SK-N-SH treated with all-trans-retinoic acid at 6 μM for 48 hours (cell line): ENCODE results near the gene ACTL6A.

Experiments
- BACH2 ChIP-seq: fragments of 250-450 bp; sonication (Bioruptor Pico); IDR thresholded peaks from 2 replicates; pipeline ENCODE4 v1.9.0; 2021; ENCODE audit warnings: mild to moderate bottlenecking, borderline replicate concordance
- ISL1 ChIP-seq: fragments of 250-450 bp; sonication (Bioruptor Pico); IDR thresholded peaks from 2 replicates; pipeline ENCODE4 v2.1.2; 2022; ENCODE audit warnings: mild to moderate bottlenecking, moderate library complexity
- OSR1 ChIP-seq: fragments of 250-450 bp; sonication (Bioruptor Pico); IDR thresholded peaks from 2 replicates; pipeline ENCODE4 v1.8.0; 2022; ENCODE audit warnings: moderate library complexity, mild to moderate bottlenecking, inconsistent platforms
- ZNF70 ChIP-seq: fragments of 450-650 bp; formaldehyde crosslinking; IDR thresholded peaks from 2 replicates; pipeline ENCODE4 v1.5.0; 2020; ENCODE audit warnings: mild to moderate bottlenecking, moderate library complexity
- TF ChIP-seq, protein P1 (sequence below): fragments of 250-450 bp; sonication (Bioruptor Pico); IDR thresholded peaks from 2 replicates; pipeline ENCODE4 v1.5.1; 2020; ENCODE audit warnings: low read depth, mild to moderate bottlenecking, moderate library complexity
- TF ChIP-seq, protein P2 (sequence below): fragments of 250-450 bp; sonication (Bioruptor Pico); IDR thresholded peaks from 2 replicates; pipeline ENCODE4 v1.8.0; 2020; ENCODE audit warnings: mild to moderate bottlenecking, moderate library complexity, borderline replicate concordance
- TF ChIP-seq, protein P3 (sequence below): fragments of 250-450 bp; sonication (Bioruptor Pico); IDR thresholded peaks from 2 replicates; pipeline ENCODE4 v1.8.0; 2021; ENCODE audit warnings: low read depth, mild to moderate bottlenecking, moderate library complexity, borderline replicate concordance

DNA sequence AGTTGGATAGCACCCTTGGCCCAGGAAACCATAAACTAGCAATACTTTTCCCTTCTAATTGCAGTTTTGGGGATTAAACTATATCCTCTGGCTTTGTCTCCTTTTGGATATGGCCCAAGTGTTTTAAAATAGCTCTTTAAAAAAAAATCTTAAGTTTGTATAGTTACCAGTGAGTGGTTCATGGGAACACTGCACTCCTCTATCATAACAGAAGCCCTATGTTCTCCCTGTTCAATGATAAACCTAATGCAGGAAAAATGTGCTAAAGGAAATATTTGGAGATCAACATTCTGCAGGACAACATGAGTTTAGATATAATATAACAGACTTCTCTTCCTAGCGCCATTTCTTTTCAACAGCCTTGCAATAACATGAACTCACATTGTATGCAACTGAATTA, 28.6 kb downstream of the ACTL6A start:
- TF ChIP-seq ZNF70 = no peak
- TF ChIP-seq, protein P1, sequence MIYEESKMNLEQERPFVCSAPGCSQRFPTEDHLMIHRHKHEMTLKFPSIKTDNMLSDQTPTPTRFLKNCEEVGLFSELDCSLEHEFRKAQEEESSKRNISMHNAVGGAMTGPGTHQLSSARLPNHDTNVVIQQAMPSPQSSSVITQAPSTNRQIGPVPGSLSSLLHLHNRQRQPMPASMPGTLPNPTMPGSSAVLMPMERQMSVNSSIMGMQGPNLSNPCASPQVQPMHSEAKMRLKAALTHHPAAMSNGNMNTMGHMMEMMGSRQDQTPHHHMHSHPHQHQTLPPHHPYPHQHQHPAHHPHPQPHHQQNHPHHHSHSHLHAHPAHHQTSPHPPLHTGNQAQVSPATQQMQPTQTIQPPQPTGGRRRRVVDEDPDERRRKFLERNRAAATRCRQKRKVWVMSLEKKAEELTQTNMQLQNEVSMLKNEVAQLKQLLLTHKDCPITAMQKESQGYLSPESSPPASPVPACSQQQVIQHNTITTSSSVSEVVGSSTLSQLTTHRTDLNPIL = no peak
- no peak for TF ChIP-seq BACH2 (CRISPR knock-in tag)
- TF ChIP-seq, protein P2, sequence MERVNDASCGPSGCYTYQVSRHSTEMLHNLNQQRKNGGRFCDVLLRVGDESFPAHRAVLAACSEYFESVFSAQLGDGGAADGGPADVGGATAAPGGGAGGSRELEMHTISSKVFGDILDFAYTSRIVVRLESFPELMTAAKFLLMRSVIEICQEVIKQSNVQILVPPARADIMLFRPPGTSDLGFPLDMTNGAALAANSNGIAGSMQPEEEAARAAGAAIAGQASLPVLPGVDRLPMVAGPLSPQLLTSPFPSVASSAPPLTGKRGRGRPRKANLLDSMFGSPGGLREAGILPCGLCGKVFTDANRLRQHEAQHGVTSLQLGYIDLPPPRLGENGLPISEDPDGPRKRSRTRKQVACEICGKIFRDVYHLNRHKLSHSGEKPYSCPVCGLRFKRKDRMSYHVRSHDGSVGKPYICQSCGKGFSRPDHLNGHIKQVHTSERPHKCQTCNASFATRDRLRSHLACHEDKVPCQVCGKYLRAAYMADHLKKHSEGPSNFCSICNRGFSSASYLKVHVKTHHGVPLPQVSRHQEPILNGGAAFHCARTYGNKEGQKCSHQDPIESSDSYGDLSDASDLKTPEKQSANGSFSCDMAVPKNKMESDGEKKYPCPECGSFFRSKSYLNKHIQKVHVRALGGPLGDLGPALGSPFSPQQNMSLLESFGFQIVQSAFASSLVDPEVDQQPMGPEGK = no peak
- no peak for TF ChIP-seq ISL1
- TF ChIP-seq, protein P3, sequence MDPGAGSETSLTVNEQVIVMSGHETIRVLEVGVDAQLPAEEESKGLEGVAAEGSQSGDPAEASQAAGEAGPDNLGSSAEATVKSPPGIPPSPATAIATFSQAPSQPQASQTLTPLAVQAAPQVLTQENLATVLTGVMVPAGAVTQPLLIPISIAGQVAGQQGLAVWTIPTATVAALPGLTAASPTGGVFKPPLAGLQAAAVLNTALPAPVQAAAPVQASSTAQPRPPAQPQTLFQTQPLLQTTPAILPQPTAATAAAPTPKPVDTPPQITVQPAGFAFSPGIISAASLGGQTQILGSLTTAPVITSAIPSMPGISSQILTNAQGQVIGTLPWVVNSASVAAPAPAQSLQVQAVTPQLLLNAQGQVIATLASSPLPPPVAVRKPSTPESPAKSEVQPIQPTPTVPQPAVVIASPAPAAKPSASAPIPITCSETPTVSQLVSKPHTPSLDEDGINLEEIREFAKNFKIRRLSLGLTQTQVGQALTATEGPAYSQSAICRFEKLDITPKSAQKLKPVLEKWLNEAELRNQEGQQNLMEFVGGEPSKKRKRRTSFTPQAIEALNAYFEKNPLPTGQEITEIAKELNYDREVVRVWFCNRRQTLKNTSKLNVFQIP (CRISPR knock-in tag) = no peak
- TF ChIP-seq OSR1 (CRISPR knock-in tag) = no peak
